DMS79 (cell line): ENCODE results near the gene MAP7D1.
"Not testable (repeated sequence)": the region's sequence is repeated elsewhere in the genome, so short reads cannot be mapped to it uniquely, and the experiment has no call there.

ENCODE experiments used
- DNase-seq: peaks from one replicate; lab custom pipeline; 2025; lab: John Stamatoyannopoulos, UW

The MAP7D1 gene

GRCh38 chr1:36168514-36168913 is 12.6 kb downstream of the MAP7D1 start:
- no peak for DNase-seq

GRCh38 chr1:36170643-36171412 is 14.9 kb downstream of the MAP7D1 start:
- DNase-seq: no peak

GRCh38 chr1:36172017-36172747 is 16.2 kb downstream of the MAP7D1 start:
- DNase-seq: no peak

- DNase-seq: no peak
These were observed 17.0 kb downstream of the MAP7D1 start for GRCh38 chr1:36172983-36173382.

GRCh38 chr1:36174713-36175112 is 18.8 kb downstream of the MAP7D1 start:
- DNase-seq: no peak

- DNase-seq: no peak
These were observed 19.5 kb downstream of the MAP7D1 start for GRCh38 chr1:36175137-36176095.

GRCh38 chr1:36176106-36176949 is 20.4 kb downstream of the MAP7D1 start:
- no peak for DNase-seq

GRCh38 chr1:36177589-36178431 is 21.9 kb downstream of the MAP7D1 start:
- DNase-seq: no peak

- no peak for DNase-seq
These were observed 22.7 kb downstream of the MAP7D1 start for GRCh38 chr1:36178471-36179219.

- no peak for DNase-seq
These were observed 23.2 kb downstream of the MAP7D1 start for GRCh38 chr1:36179220-36179600.

GRCh38 chr1:36182734-36183133 is 26.8 kb downstream of the MAP7D1 start:
- no peak for DNase-seq

GRCh38 chr1:36183309-36183856 is 27.4 kb downstream of the MAP7D1 start:
- DNase-seq: peak; percentile 30

- DNase-seq: peak; percentile 69
These were observed 32.0 kb downstream of the MAP7D1 start for GRCh38 chr1:36187800-36188593.

GRCh38 chr1:36196805-36197204 is 40.8 kb downstream of the MAP7D1 start:
- DNase-seq: not testable (repeated sequence)

GRCh38 chr1:36198641-36199040 is 42.7 kb downstream of the MAP7D1 start:
- DNase-seq: no peak

- DNase-seq: peak; percentile 49
These were observed 44.2 kb downstream of the MAP7D1 start for GRCh38 chr1:36199934-36200741.

GRCh38 chr1:36203027-36203553 is 47.1 kb downstream of the MAP7D1 start:
- DNase-seq: no peak
